OCI-LY7 (cell line): ENCODE results near the gene CERS6. TPM values are rescaled to one million over a fixed set of nuclear protein-coding genes. Genes with fewer than 3 reads are reported as not detected.

ENCODE experiments used
- BruUV-seq: library from RNA; stranded (reverse); fragments of 400-500 nt; replicated peaks from 2 replicates; lab custom pipeline; 2021; lab: Mats Ljungman, UMichigan
- CTCF ChIA-PET: fragments of 300-600 bp; sonication (Branson Sonifier 250); formaldehyde crosslinking; loops from one replicate; lab custom pipeline; 2022; ENCODE audit warnings: antibody characterized with exemption; ENCODE audit not compliant: unreplicated experiment; lab: Charles Lee
- POLR2A ChIA-PET: fragments of 300-600 bp; sonication (Branson Sonifier 250); formaldehyde crosslinking; loops from one replicate; lab custom pipeline; 2022; ENCODE audit warnings: antibody characterized with exemption; lab: Charles Lee
- DNase-seq: peaks from one replicate; pipeline ENCODE4 v3.0.0-alpha.2; 2015; ENCODE audit warnings: low spot score
- H2AFZ ChIP-seq: fragments of 200-600 bp; sonication (generic), shearing (Covaris generic); 2 replicates; pipeline ENCODE4 v1.6.1; 2014; ENCODE audit warnings: mild to moderate bottlenecking, antibody characterized with exemption, low read length, moderate library complexity
- H3K27ac ChIP-seq: fragments of 200-600 bp; sonication (generic); 2 replicates; pipeline ENCODE4 v1.5.1; 2014; ENCODE audit warnings: mixed run types, low read depth, mild to moderate bottlenecking, moderate library complexity, low read length, inconsistent platforms; ENCODE audit not compliant: poor library complexity, severe bottlenecking
- H3K36me3 ChIP-seq: fragments of 200-600 bp; sonication (generic); 2 replicates; pipeline ENCODE4 v1.6.1; 2014; ENCODE audit warnings: mild to moderate bottlenecking, antibody characterized with exemption, low read length, moderate library complexity, mixed read lengths; ENCODE audit not compliant: insufficient read depth
- H3K4me1 ChIP-seq: fragments of 200-600 bp; sonication (generic); 2 replicates; pipeline ENCODE4 v1.5.1; 2014; ENCODE audit warnings: mild to moderate bottlenecking, low read length; ENCODE audit not compliant: insufficient read depth, poor library complexity, severe bottlenecking
- H3K4me2 ChIP-seq: fragments of 200-600 bp; sonication (generic); 2 replicates; pipeline ENCODE4 v1.6.1; 2014; ENCODE audit warnings: mild to moderate bottlenecking, low read length
- H3K4me3 ChIP-seq: fragments of 200-600 bp; sonication (generic); 2 replicates; pipeline ENCODE4 v1.5.1; 2014; ENCODE audit warnings: mild to moderate bottlenecking, low read depth, low read length; ENCODE audit not compliant: poor library complexity, severe bottlenecking
- H3K79me2 ChIP-seq: fragments of 200-600 bp; sonication (generic); 2 replicates; pipeline ENCODE4 v1.6.1; 2016; ENCODE audit warnings: low read depth, mild to moderate bottlenecking, low read length, moderate library complexity, mixed read lengths; ENCODE audit not compliant: insufficient read depth
- H3K9me2 ChIP-seq: fragments of 200-600 bp; sonication (generic); 2 replicates; pipeline ENCODE4 v1.6.1; 2016; ENCODE audit warnings: mild to moderate bottlenecking, low read length, mixed read lengths; ENCODE audit not compliant: insufficient read depth
- H3K9me3 ChIP-seq: fragments of 200-600 bp; sonication (generic); 2 replicates; pipeline ENCODE4 v1.6.1; 2014; ENCODE audit warnings: mild to moderate bottlenecking, mixed run types, low read length, mixed read lengths
- H4K20me1 ChIP-seq: fragments of 200-600 bp; sonication (generic); 2 replicates; pipeline ENCODE4 v1.6.1; 2014; ENCODE audit warnings: mild to moderate bottlenecking, antibody characterized with exemption, low read length, moderate library complexity, mixed read lengths; ENCODE audit not compliant: insufficient read depth
- CTCF ChIP-seq: fragments of 200-600 bp; sonication (generic); conservative IDR thresholded peaks from 2 replicates; pipeline ENCODE4 v1.5.1; 2014; ENCODE audit warnings: mild to moderate bottlenecking, antibody characterized with exemption, low read length, moderate library complexity, mixed read lengths
- EZH2phosphoT487 ChIP-seq: fragments of 200-600 bp; sonication (generic); IDR thresholded peaks from 2 replicates; pipeline ENCODE4 v1.6.1; 2018; ENCODE audit warnings: low read depth, borderline replicate concordance, mild to moderate bottlenecking, mixed run types, antibody characterized with exemption, low read length, moderate library complexity, mixed read lengths
- intact Hi-C: fragments of 100-400 bp; cut with micrococcal nuclease; formaldehyde crosslinking; loops from one replicate; pipeline ENCODE4 v1.10.0; 2022; ENCODE audit not compliant: unreplicated experiment
- total RNA-seq, 2 experiments: library from RNA; depleted of rRNA in 1 of 2; stranded (reverse); fragments of >200 nt in 1 of 2; shearing (Covaris generic) in 1 of 2; gene quantifications; 2 replicates each; pipeline ENCODE4 v1.2.3, GENCODE V29; 2014 to 2022

Gene CERS6
- total RNA-seq, 2 experiments from 2014 or later = 0.04 TPM; not detected in 1

GRCh38 chr2:168600949-168601348 lies 144.9 kb downstream of the CERS6 start:
- ChIA-PET CTCF (no interaction called here), POLR2A (no interaction called here)
- DNase-seq = no peak
- H2AFZ ChIP-seq = no peak overlapping the region
- no peaks in the 10 kb centered on the region for H3K9me2 ChIP-seq
- no TSS peak for BruUV-seq
- H3K4me1 ChIP-seq = no peaks in the 10 kb centered on the region
- no peak overlapping the region for H3K4me2 ChIP-seq
- H4K20me1 ChIP-seq = no peaks in the 10 kb centered on the region
- H3K9me3 ChIP-seq = no peaks in the 10 kb centered on the region
- no peak overlapping the region for H3K27ac ChIP-seq
- intact Hi-C loops = no loop called here
- H3K79me2 ChIP-seq = no peaks in the 10 kb centered on the region
- H3K4me3 ChIP-seq = no peak overlapping the region
- H3K36me3 ChIP-seq = no peaks in the 10 kb centered on the region
- TF ChIP-seq EZH2phosphoT487 = no peak
- TF ChIP-seq CTCF = no peak

- ChIA-PET POLR2A (no interaction called here), CTCF (no interaction called here)
- Histone ChIP-seq H3K4me1 (no peaks in the 10 kb centered on the region), H3K27ac (no peak overlapping the region), H3K4me2 (no peak overlapping the region), H3K79me2 (no peaks in the 10 kb centered on the region), H4K20me1 (no peaks in the 10 kb centered on the region), H3K9me2 (no peaks in the 10 kb centered on the region), H3K36me3 (no peaks in the 10 kb centered on the region), H3K9me3 (no peaks in the 10 kb centered on the region), H2AFZ (no peak overlapping the region), H3K4me3 (no peak overlapping the region)
- DNase-seq = no peak
- no TSS peak for BruUV-seq
- intact Hi-C loops = no loop called here
- TF ChIP-seq CTCF (no peak), EZH2phosphoT487 (no peak)
Measured at GRCh38 chr2:168601741-168602140, 145.7 kb downstream of the CERS6 start.

- DNase-seq = no peak
- H3K27ac ChIP-seq = no peak overlapping the region
- POLR2A ChIA-PET = no interaction called here
Measured at GRCh38 chr2:168602379-168602778, 146.3 kb downstream of the CERS6 start.

More at GRCh38 chr2:168602379-168602778, 146.3 kb downstream of the CERS6 start:
- H4K20me1 ChIP-seq = no peaks in the 10 kb centered on the region
- H3K4me3 ChIP-seq = no peak overlapping the region
- CTCF ChIA-PET = no interaction called here
- TF ChIP-seq CTCF (no peak), EZH2phosphoT487 (no peak)
- no peaks in the 10 kb centered on the region for H3K9me2 ChIP-seq
- no TSS peak for BruUV-seq
- H3K79me2 ChIP-seq = no peaks in the 10 kb centered on the region
- no peaks in the 10 kb centered on the region for H3K4me1 ChIP-seq
- H3K4me2 ChIP-seq = no peak overlapping the region
- no peak overlapping the region for H2AFZ ChIP-seq
- H3K36me3 ChIP-seq = no peaks in the 10 kb centered on the region
- no peaks in the 10 kb centered on the region for H3K9me3 ChIP-seq
- intact Hi-C loops = no loop called here
